CD4-positive, CD25-positive, alpha-beta regulatory T cell (primary cell): Measurements from ENCODE around the gene ACD. TPM values are rescaled to one million over a fixed set of nuclear protein-coding genes. Genes with fewer than 3 reads are reported as not detected.
A peak's percentile ranks its signal among the peaks of the same experiment; 100 is the strongest.

ENCODE experiments used
- ATAC-seq, 2 donors: fragments of 150-1000 bp; cut with Tn5 transposase; one replicate each; pipeline ENCODE4 v1.10.0; 2021; ENCODE audit warnings: low read depth in 2 of 2, moderate number of reproducible peaks in 2 of 2, moderate library complexity in 1 of 2
- DNase-seq, 3 donors: peaks; one replicate each; pipeline versions ENCODE4 v3.0.0 to v3.0.0-alpha.2; 2012 to 2022; ENCODE audit warnings: mixed read lengths in 1 of 3
- H3K27ac ChIP-seq: one replicate; pipeline ENCODE4 v1.7.0; 2013; ENCODE audit warnings: mild to moderate bottlenecking, low read length; ENCODE audit not compliant: insufficient read depth, poor library complexity, severe bottlenecking
- H3K27me3 ChIP-seq: one replicate; pipeline ENCODE4 v1.7.0; 2013; ENCODE audit warnings: low read length; ENCODE audit not compliant: control insufficient read depth, insufficient read depth
- H3K36me3 ChIP-seq: one replicate; pipeline ENCODE4 v1.7.0; 2013; ENCODE audit warnings: mild to moderate bottlenecking, low read length, moderate library complexity; ENCODE audit not compliant: control insufficient read depth, insufficient read depth
- H3K4me1 ChIP-seq: 2 replicates; pipeline ENCODE4 v1.7.0; 2013; ENCODE audit warnings: mild to moderate bottlenecking, low read length; ENCODE audit not compliant: insufficient read depth, control insufficient read depth, poor library complexity, severe bottlenecking
- H3K4me3 ChIP-seq: one replicate; pipeline ENCODE4 v1.7.0; 2013; ENCODE audit warnings: low read depth, mild to moderate bottlenecking, low read length, moderate library complexity
- H3K9me3 ChIP-seq, 2 experiments: 1 replicate in 1 of 2; 2 replicates in 1 of 2; pipeline ENCODE4 v1.7.0; 2013; ENCODE audit warnings: low read length in 2 of 2, mild to moderate bottlenecking in 1 of 2, moderate library complexity in 1 of 2; ENCODE audit not compliant: control insufficient read depth in 2 of 2
- H3K27ac Mint-ChIP-seq, 3 donors: one replicate each; pipeline ENCODE4 v1.8.0; 2020 to 2022; ENCODE audit warnings: mild to moderate bottlenecking in 3 of 3, mixed read lengths in 3 of 3, moderate library complexity in 2 of 3
- H3K27me3 Mint-ChIP-seq: one replicate; pipeline ENCODE4 v1.8.0; 2022; ENCODE audit warnings: mild to moderate bottlenecking, mixed read lengths
- H3K36me3 Mint-ChIP-seq: one replicate; pipeline ENCODE4 v1.8.0; 2020; ENCODE audit warnings: mixed read lengths
- H3K4me1 Mint-ChIP-seq, 4 donors: one replicate each; pipeline ENCODE4 v1.8.0; 2020 to 2022; ENCODE audit warnings: mixed read lengths in 4 of 4, mild to moderate bottlenecking in 1 of 4
- H3K4me3 Mint-ChIP-seq, 4 donors: one replicate each; pipeline ENCODE4 v1.8.0; 2020 to 2022; ENCODE audit warnings: mild to moderate bottlenecking in 4 of 4, mixed read lengths in 4 of 4, moderate library complexity in 3 of 4
- H3K9me3 Mint-ChIP-seq, 7 donors: one replicate each; pipeline ENCODE4 v1.8.0; 2020 to 2022; ENCODE audit warnings: mixed read lengths in 7 of 7, mild to moderate bottlenecking in 3 of 7, moderate library complexity in 2 of 7
- polyA plus RNA-seq, 4 donors: library from polyadenylated mRNA; unstranded; fragments of 300-500 nt; fragmentation: Illumina TruSeq; gene quantifications; one replicate each; pipeline ENCODE4 v1.2.3, GENCODE V29; 2021
- total RNA-seq: library from RNA; stranded (reverse); gene quantifications from one replicate; pipeline ENCODE4 v1.2.3, GENCODE V29; 2022

ACD gene
- total and polyA plus RNA-seq, 5 donors from 2014 or later = 28.7 to 36.7 (median 29.7) TPM

- peaks cover 23% of the 10 kb centered on the region for H3K36me3 Mint-ChIP-seq
- Histone ChIP-seq H3K27ac (no peak overlapping the region), H3K9me3 (no peaks in the 10 kb centered on the region), H3K4me1 (peaks cover 23% of the 10 kb centered on the region), H3K36me3 (peaks cover 47% of the 10 kb centered on the region), H3K27me3 (no peaks in the 10 kb centered on the region), H3K4me3 (no peak overlapping the region)
- no peak for DNase-seq
- peaks cover 0 to 42% (median 9%) of the 10 kb centered on the region in 4 donors for H3K4me1 Mint-ChIP-seq
- no peaks in the 10 kb centered on the region for H3K27me3 Mint-ChIP-seq
- H3K4me3 Mint-ChIP-seq = no peak overlapping the region
- no peak for ATAC-seq
- no peaks in the 10 kb centered on the region for H3K9me3 Mint-ChIP-seq
- H3K27ac Mint-ChIP-seq = no peak overlapping the region
Observed at GRCh38 chr16:67648088-67648763, 11.8 kb downstream of the ACD start.

GRCh38 chr16:67647681-67648080 is 12.4 kb downstream of the ACD start:
- Mint-ChIP-seq H3K27ac (no peak overlapping the region), H3K36me3 (peaks cover 23% of the 10 kb centered on the region), H3K4me1 (peaks cover 0 to 42% (median 9%) of the 10 kb centered on the region in 4 donors), H3K4me3 (no peak overlapping the region), H3K9me3 (no peaks in the 10 kb centered on the region), H3K27me3 (no peaks in the 10 kb centered on the region)
- Histone ChIP-seq H3K9me3 (no peaks in the 10 kb centered on the region), H3K27me3 (no peaks in the 10 kb centered on the region), H3K4me3 (no peak overlapping the region), H3K27ac (no peak overlapping the region), H3K36me3 (peaks cover 47% of the 10 kb centered on the region), H3K4me1 (peaks cover 23% of the 10 kb centered on the region)
- ATAC-seq (no peak), DNase-seq (no peak)

- Mint-ChIP-seq H3K36me3 (peaks cover 21% of the 10 kb centered on the region), H3K4me3 (peak overlapping the region in 1 of 4 donors; percentile 46), H3K4me1 (peaks cover 0 to 41% (median 9%) of the 10 kb centered on the region in 4 donors), H3K27me3 (no peaks in the 10 kb centered on the region), H3K27ac (no peak overlapping the region), H3K9me3 (no peaks in the 10 kb centered on the region)
- Histone ChIP-seq H3K27ac (no peak overlapping the region), H3K9me3 (no peaks in the 10 kb centered on the region), H3K36me3 (peaks cover 44% of the 10 kb centered on the region), H3K27me3 (no peaks in the 10 kb centered on the region), H3K4me1 (peaks cover 23% of the 10 kb centered on the region), H3K4me3 (no peak overlapping the region)
- ATAC-seq = no peak
- DNase-seq = no peak
Observed at GRCh38 chr16:67647111-67647651, 12.9 kb downstream of the ACD start.

DNA sequence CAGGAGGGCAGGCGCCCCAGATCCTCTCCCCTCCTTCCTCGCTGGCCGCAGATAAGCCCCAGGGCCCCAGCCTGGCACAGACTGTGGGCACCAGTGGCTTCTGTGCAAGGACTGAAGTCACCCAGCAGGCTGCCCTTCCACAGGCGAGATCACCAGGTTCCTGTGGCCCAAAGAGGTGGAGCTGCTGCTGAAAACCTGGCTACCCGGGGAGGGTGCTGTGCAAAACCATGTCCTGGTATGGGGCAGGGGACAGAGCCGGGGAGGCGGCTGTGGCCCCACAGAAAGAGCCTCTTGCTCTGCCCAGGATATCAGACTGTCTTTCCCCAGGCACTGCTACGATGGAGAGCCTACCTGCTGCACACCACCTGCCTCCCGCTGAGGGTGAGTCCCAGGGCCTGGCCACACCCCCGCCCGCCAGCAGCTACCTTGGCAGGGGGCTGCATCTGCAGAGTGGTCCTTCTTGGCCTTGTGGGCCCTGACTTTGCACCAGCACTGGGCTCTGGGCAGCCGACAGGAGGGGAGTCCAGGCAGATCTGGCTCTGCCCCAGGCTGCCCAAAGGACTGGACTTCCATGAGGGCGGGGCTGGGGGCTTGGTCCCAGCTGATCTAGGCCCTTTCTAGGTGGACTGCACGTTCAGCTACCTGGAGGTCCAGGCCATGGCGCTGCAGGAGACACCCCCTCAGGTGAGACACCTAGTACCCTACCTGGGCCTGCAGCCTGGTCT is 14.5 kb downstream of the ACD start:
- Mint-ChIP-seq H3K36me3 (peaks cover 8% of the 10 kb centered on the region), H3K4me1 (peaks cover 0 to 30% (median 5%) of the 10 kb centered on the region in 4 donors)
- ATAC-seq = peak; percentile 8 to 14

DNA sequence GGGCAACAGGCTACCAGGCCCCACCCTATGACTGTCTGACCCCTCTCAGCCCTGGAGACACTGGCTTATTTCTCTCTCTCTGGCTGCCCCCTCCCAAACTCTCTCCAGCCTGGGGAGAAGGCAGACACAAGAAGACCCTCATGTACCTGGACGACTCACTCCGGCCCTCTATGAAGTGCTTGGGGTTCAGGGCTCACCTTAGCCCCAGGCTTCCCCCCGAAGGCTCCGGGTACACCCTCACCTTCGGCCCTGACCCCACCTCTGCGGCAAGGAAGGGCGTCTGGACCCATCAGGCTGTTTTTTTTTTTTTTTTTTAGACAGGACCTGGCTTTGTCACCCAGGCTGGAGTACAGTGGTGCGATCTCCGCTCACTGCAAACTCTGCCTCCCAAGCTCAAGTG is 16.0 kb downstream of the ACD start:
- H3K27me3 ChIP-seq = no peaks in the 10 kb centered on the region
- Mint-ChIP-seq H3K4me1 (peaks cover 0 to 21% (median 1%) of the 10 kb centered on the region in 4 donors), H3K27me3 (no peaks in the 10 kb centered on the region), H3K9me3 (no peaks in the 10 kb centered on the region), H3K36me3 (peaks cover 7% of the 10 kb centered on the region), H3K27ac (peak overlapping the region; percentile 43 to 65 (median 62)), H3K4me3 (peak overlapping the region; percentile 68 to 77 (median 72))
- DNase-seq (no peak), ATAC-seq (no peak)
- H3K4me1 ChIP-seq = peaks cover 23% of the 10 kb centered on the region
- H3K9me3 ChIP-seq = no peaks in the 10 kb centered on the region
- peak overlapping the region; percentile 19 for H3K4me3 ChIP-seq
- peak overlapping the region; percentile 83 for H3K27ac ChIP-seq
- peaks cover 16% of the 10 kb centered on the region for H3K36me3 ChIP-seq

More for the DNA sequence above, 14.5 kb downstream of the ACD start:
- DNase-seq = no peak
- Histone ChIP-seq H3K27ac (peak overlapping the region; percentile 83), H3K4me3 (peak overlapping the region; percentile 61), H3K36me3 (peaks cover 29% of the 10 kb centered on the region), H3K9me3 (no peaks in the 10 kb centered on the region), H3K4me1 (peaks cover 23% of the 10 kb centered on the region), H3K27me3 (no peaks in the 10 kb centered on the region)
- no peaks in the 10 kb centered on the region for H3K27me3 Mint-ChIP-seq
- peak overlapping the region; percentile 71 to 87 (median 79) for H3K27ac Mint-ChIP-seq
- no peaks in the 10 kb centered on the region for H3K9me3 Mint-ChIP-seq
- peak overlapping the region; percentile 85 to 92 (median 88) for H3K4me3 Mint-ChIP-seq

- Mint-ChIP-seq H3K4me1 (peaks cover 0 to 21% (median 1%) of the 10 kb centered on the region in 4 donors), H3K27ac (no peak overlapping the region), H3K27me3 (no peaks in the 10 kb centered on the region), H3K9me3 (no peaks in the 10 kb centered on the region), H3K4me3 (no peak overlapping the region), H3K36me3 (peaks cover 16% of the 10 kb centered on the region)
- no peaks in the 10 kb centered on the region for H3K27me3 ChIP-seq
- no peak for DNase-seq
- H3K27ac ChIP-seq = no peak overlapping the region
- H3K36me3 ChIP-seq = peaks cover 26% of the 10 kb centered on the region
- no peaks in the 10 kb centered on the region for H3K9me3 ChIP-seq
- no peak overlapping the region for H3K4me3 ChIP-seq
- H3K4me1 ChIP-seq = peaks cover 21% of the 10 kb centered on the region
- no peak for ATAC-seq
Observed at GRCh38 chr16:67641779-67642708, 18.0 kb downstream of the ACD start.

DNA sequence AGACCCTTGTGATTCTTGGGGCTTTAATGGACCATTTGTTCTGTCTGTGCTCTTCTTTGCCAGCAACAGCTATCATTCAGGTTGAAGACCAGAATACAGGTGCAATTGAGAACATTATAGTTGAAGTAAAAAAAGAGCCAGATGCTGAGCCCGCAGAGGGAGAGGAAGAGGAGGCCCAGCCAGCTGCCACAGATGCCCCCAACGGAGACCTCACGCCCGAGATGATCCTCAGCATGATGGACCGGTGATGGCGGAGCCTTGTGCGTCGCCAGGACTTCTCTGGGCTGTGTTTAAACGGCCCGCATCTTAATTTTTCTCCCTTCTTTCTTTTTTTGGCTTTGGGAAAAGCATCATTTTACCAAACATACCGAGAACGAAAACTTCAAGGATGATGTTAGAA is 22.4 kb downstream of the ACD start:
- no peaks in the 10 kb centered on the region for H3K4me1 ChIP-seq
- no peaks in the 10 kb centered on the region for H3K27me3 ChIP-seq
- no peak for ATAC-seq
- Mint-ChIP-seq H3K4me3 (peak overlapping the region in 1 of 4 donors; percentile 47), H3K4me1 (no peaks in the 10 kb centered on the region), H3K36me3 (peaks cover 29% of the 10 kb centered on the region), H3K9me3 (no peaks in the 10 kb centered on the region), H3K27ac (no peak overlapping the region), H3K27me3 (no peaks in the 10 kb centered on the region)
- no peak overlapping the region for H3K27ac ChIP-seq
- no peaks in the 10 kb centered on the region for H3K9me3 ChIP-seq
- no peak overlapping the region for H3K4me3 ChIP-seq
- no peak for DNase-seq
- H3K36me3 ChIP-seq = peaks cover 55% of the 10 kb centered on the region
